Measurements from ENCODE around the gene INTS1.
A peak's percentile ranks its signal among the peaks of the same experiment; 100 is the strongest.

INTS1 gene

DNA sequence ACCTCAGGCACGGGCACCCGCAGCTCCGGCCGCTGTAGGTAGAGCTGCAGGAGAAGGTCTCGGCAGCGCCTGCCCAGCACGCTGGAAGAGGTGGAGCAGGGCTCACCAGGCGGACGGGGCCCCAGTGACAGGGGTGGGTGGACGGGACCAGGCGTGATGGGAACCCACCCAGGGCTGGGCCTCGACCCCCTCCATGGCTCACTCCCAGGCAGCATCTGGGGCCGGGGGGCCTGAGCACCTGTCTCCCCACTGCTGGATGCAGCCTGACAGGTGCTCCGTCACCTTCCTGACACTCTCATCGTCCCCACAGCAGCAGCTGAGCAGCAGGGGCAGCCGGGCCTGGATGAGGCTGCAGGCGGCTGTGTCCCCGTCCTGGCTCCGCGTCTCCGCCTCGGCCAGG, 28.2 kb downstream of the INTS1 start:
- TF ChIP-seq, protein P1, sequence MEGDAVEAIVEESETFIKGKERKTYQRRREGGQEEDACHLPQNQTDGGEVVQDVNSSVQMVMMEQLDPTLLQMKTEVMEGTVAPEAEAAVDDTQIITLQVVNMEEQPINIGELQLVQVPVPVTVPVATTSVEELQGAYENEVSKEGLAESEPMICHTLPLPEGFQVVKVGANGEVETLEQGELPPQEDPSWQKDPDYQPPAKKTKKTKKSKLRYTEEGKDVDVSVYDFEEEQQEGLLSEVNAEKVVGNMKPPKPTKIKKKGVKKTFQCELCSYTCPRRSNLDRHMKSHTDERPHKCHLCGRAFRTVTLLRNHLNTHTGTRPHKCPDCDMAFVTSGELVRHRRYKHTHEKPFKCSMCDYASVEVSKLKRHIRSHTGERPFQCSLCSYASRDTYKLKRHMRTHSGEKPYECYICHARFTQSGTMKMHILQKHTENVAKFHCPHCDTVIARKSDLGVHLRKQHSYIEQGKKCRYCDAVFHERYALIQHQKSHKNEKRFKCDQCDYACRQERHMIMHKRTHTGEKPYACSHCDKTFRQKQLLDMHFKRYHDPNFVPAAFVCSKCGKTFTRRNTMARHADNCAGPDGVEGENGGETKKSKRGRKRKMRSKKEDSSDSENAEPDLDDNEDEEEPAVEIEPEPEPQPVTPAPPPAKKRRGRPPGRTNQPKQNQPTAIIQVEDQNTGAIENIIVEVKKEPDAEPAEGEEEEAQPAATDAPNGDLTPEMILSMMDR (conservative IDR thresholded peaks at IDR 0.05; ENCODE audit: low read depth, low read length), result no peak
- no peaks in the 10 kb centered on the region for H3K36me3 ChIP-seq (ENCODE audit: insufficient read depth)
- no peak overlapping the region for H3K9ac ChIP-seq
- H3K79me2 ChIP-seq (ENCODE audit: insufficient read depth, low read depth), result no peaks in the 10 kb centered on the region
- H3K27ac ChIP-seq, result no peak overlapping the region
- no peak overlapping the region for H3K4me3 ChIP-seq (IDR thresholded peaks at IDR 0.05; ENCODE audit: insufficient read depth, low read depth, low read length)
- H3K4me2 ChIP-seq, result no peak overlapping the region
- H3K4me1 ChIP-seq (ENCODE audit: low read depth, poor library complexity, severe bottlenecking), result no peaks in the 10 kb centered on the region
- no peaks in the 10 kb centered on the region for H3K27me3 ChIP-seq (ENCODE audit: insufficient read depth, low read depth)
- H2AFZ ChIP-seq (ENCODE audit: low read depth), result no peak overlapping the region
- H4K20me1 ChIP-seq (ENCODE audit: insufficient read depth), result no peaks in the 10 kb centered on the region

GRCh38 chr7:1475393-1475792, 28.8 kb downstream of the INTS1 start:
- Histone ChIP-seq H4K20me1 (ENCODE audit: insufficient read depth) (no peaks in the 10 kb centered on the region), H3K27me3 (ENCODE audit: insufficient read depth, low read depth) (no peaks in the 10 kb centered on the region), H3K27ac (no peak overlapping the region), H3K4me1 (ENCODE audit: low read depth, poor library complexity, severe bottlenecking) (no peaks in the 10 kb centered on the region), H3K79me2 (ENCODE audit: insufficient read depth, low read depth) (no peaks in the 10 kb centered on the region), H3K4me2 (no peak overlapping the region), H2AFZ (ENCODE audit: low read depth) (no peak overlapping the region), H3K4me3 (IDR thresholded peaks at IDR 0.05; ENCODE audit: insufficient read depth, low read depth, low read length) (no peak overlapping the region), H3K36me3 (ENCODE audit: insufficient read depth) (no peaks in the 10 kb centered on the region), H3K9ac (no peak overlapping the region)
- TF ChIP-seq, protein P1 (conservative IDR thresholded peaks at IDR 0.05; ENCODE audit: low read depth, low read length), result no peak

- no peaks in the 10 kb centered on the region for H3K79me2 ChIP-seq (ENCODE audit: insufficient read depth, low read depth)
- H4K20me1 ChIP-seq (ENCODE audit: insufficient read depth), result no peaks in the 10 kb centered on the region
- no peak overlapping the region for H2AFZ ChIP-seq (ENCODE audit: low read depth)
- H3K4me1 ChIP-seq (ENCODE audit: low read depth, poor library complexity, severe bottlenecking), result no peaks in the 10 kb centered on the region
- H3K27me3 ChIP-seq (ENCODE audit: insufficient read depth, low read depth), result no peaks in the 10 kb centered on the region
- no peak overlapping the region for H3K9ac ChIP-seq
- TF ChIP-seq, protein P1 (conservative IDR thresholded peaks at IDR 0.05; ENCODE audit: low read depth, low read length), result no peak
- H3K4me2 ChIP-seq, result no peak overlapping the region
- H3K27ac ChIP-seq, result no peak overlapping the region
- no peak overlapping the region for H3K4me3 ChIP-seq (IDR thresholded peaks at IDR 0.05; ENCODE audit: insufficient read depth, low read depth, low read length)
- H3K36me3 ChIP-seq (ENCODE audit: insufficient read depth), result no peaks in the 10 kb centered on the region
Measured at GRCh38 chr7:1474736-1475135, 29.5 kb downstream of the INTS1 start.

DNA sequence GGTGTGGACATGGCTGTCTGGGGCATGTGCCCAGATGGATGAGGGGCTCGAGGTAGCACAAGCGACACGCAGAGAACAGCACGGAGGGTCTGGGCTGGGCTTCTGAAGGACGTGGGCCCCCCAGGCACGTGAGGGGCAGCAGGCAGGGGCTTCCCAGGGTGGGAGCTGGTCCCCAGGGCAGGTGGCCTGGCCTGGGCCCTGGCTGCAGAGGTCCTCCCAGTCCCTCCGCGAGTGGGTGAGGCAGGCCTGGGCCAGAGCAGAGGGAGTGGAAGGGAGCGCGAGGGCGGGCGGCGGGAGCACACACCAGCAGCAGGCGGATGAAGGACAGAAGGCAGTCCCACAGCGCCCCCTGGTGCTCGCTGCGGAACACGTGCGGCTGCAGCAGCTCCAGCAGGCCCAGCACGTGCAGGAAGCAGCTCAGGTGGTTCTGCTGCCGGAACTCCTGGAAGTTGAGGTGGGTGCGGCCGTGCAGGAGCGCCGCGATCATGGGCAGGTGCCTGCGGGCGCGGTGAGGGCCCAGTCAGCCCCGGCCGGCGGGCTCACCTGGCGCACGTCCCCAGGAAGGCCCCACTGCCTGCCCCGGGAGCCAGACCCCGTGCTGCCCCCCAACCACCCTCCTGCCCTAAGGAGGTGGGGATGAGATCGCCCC, 30.2 kb downstream of the INTS1 start:
- Histone ChIP-seq H3K79me2 (ENCODE audit: insufficient read depth, low read depth) (no peaks in the 10 kb centered on the region), H3K27me3 (ENCODE audit: insufficient read depth, low read depth) (no peaks in the 10 kb centered on the region), H3K36me3 (ENCODE audit: insufficient read depth) (no peaks in the 10 kb centered on the region), H3K4me2 (no peak overlapping the region), H4K20me1 (ENCODE audit: insufficient read depth) (no peaks in the 10 kb centered on the region), H2AFZ (ENCODE audit: low read depth) (no peak overlapping the region), H3K27ac (no peak overlapping the region), H3K4me1 (ENCODE audit: low read depth, poor library complexity, severe bottlenecking) (no peaks in the 10 kb centered on the region), H3K4me3 (IDR thresholded peaks at IDR 0.05; ENCODE audit: insufficient read depth, low read depth, low read length) (no peak overlapping the region), H3K9ac (no peak overlapping the region)
- TF ChIP-seq, protein P1 (conservative IDR thresholded peaks at IDR 0.05; ENCODE audit: low read depth, low read length), result peak; percentile 83
